ENCODE data around the gene VANGL1. TPM values are rescaled to one million over a fixed set of nuclear protein-coding genes. Genes with fewer than 3 reads are reported as not detected.

The VANGL1 gene
- total RNA-seq, 3 donors from 2014 or later = 15.6 to 21.7 (median 17.9) TPM

- ATAC-seq = no peak
- no peaks in the 10 kb centered on the region for H3K36me3 ChIP-seq (ENCODE audit: low read depth)
- TF ChIP-seq CTCF (IDR thresholded peaks at IDR 0.05) = no peak
- DNase-seq = no peak
- intact Hi-C loops (cut with DNase I, micrococcal nuclease) = loop anchor here (5.0 kb wide), 1 partner anchor 459 kb away; no protein-coding TSS in a partner anchor
- no peak overlapping the region for H3K4me3 ChIP-seq
- no peaks in the 10 kb centered on the region for H3K9me3 ChIP-seq
- H3K4me1 ChIP-seq (ENCODE audit: low read depth) = no peaks in the 10 kb centered on the region
Observed at GRCh38 chr1:115596080-115596780, 45.5 kb upstream of the VANGL1 start.

DNA sequence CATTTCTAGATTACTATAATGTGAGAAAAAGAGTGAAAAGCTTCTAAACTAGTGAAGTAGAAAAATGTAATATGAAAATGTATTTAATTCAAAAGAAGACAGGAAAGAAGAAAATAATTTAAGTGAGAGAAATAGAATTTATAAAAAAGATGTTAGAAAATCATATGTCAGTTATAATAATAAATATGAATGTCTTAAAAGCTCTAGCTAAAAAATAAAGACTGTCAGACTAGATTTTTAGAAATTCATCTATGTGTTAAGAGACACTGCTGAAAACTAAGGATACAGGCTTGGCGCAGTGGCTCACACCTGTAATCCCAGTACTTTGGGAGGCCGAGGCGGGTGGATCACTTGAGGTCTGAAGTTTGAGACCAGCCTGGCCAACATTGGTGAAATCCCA is 37.3 kb upstream of the VANGL1 start:
- Histone ChIP-seq H3K4me1 (ENCODE audit: low read depth) (no peaks in the 10 kb centered on the region), H3K36me3 (ENCODE audit: low read depth) (no peaks in the 10 kb centered on the region), H3K4me3 (no peak overlapping the region), H3K9me3 (no peaks in the 10 kb centered on the region)
- no peak for ATAC-seq
- TF ChIP-seq CTCF (IDR thresholded peaks at IDR 0.05) = no peak
- no peak for DNase-seq
- intact Hi-C loops (cut with DNase I, micrococcal nuclease) = loop anchor here in 1 of 2 donors (10.0 kb wide), 1 partner anchor 100 kb away; no protein-coding TSS in a partner anchor

DNA sequence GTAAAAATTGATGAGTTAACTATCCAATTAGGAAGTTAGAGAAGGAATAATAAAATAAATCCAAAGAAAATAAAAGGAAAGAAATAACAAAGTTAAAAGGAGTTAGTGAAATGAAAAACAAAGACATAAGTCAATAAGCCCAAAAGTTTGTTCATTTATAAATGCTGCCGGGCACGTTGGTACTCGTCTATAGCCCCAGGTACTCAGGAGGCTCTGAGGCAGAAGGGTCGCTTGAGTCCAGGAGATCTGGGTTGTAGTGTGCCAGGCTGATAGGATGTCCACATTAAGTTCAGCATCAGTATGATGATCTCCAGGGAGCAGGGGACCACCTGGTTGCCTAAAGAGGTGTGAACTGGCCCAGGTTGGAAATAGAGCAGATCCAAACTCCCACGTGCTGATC is 35.5 kb upstream of the VANGL1 start:
- Histone ChIP-seq H3K9me3 (no peaks in the 10 kb centered on the region), H3K4me3 (no peak overlapping the region), H3K4me1 (ENCODE audit: low read depth) (no peaks in the 10 kb centered on the region), H3K36me3 (ENCODE audit: low read depth) (no peaks in the 10 kb centered on the region)
- DNase-seq (no peak), ATAC-seq (no peak)
- intact Hi-C loops (cut with DNase I, micrococcal nuclease) = loop anchor here in 1 of 2 donors (5.0 to 10.0 kb wide), 2 partner anchors 98 to 161 kb away; partner anchors contain the start of gene CASQ2
- no peak for TF ChIP-seq CTCF (IDR thresholded peaks at IDR 0.05)

DNA sequence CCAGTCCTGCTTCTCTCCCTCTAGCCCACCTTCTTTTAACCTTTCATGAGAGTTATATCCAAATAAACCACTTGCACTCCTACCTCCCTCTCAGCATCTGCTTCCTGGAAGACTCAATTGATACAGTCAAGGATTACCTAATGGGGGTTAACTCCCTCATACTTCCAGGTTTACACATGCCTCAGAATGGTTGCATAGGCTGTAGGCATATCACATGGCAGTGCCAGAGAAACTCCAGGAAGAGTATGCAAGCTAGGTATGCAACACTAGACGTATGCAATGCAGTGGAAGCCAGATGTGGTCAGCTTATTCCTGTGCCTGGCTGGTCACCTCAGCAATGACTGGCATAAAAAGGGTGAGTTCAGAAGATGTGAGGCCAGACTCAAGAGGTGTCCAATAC is 32.7 kb upstream of the VANGL1 start:
- intact Hi-C loops (cut with DNase I, micrococcal nuclease) = loop anchor here in 1 of 2 donors (5.0 to 10.0 kb wide), 2 partner anchors 96 to 158 kb away; partner anchors contain the start of gene CASQ2
- TF ChIP-seq CTCF (IDR thresholded peaks at IDR 0.05) = no peak

GRCh38 chr1:115613767-115614166 is 28.0 kb upstream of the VANGL1 start:
- Histone ChIP-seq H3K4me1 (ENCODE audit: low read depth) (no peaks in the 10 kb centered on the region), H3K36me3 (ENCODE audit: low read depth) (no peaks in the 10 kb centered on the region), H3K9me3 (no peaks in the 10 kb centered on the region), H3K4me3 (no peak overlapping the region)
- ATAC-seq (no peak), DNase-seq (no peak)
- no peak for TF ChIP-seq CTCF (IDR thresholded peaks at IDR 0.05)
- intact Hi-C loops (cut with DNase I, micrococcal nuclease) = loop anchor here in 1 of 2 donors (10.0 kb wide), 1 partner anchor 91 kb away; no protein-coding TSS in a partner anchor

More for the DNA sequence above, 32.7 kb upstream of the VANGL1 start:
- ATAC-seq = no peak
- DNase-seq = no peak
- Histone ChIP-seq H3K4me1 (ENCODE audit: low read depth) (no peaks in the 10 kb centered on the region), H3K9me3 (no peaks in the 10 kb centered on the region), H3K36me3 (ENCODE audit: low read depth) (no peaks in the 10 kb centered on the region), H3K4me3 (no peak overlapping the region)

All from mucosa of descending colon (tissue), 3 donors.